KOPT-K1 (cell line): Measurements from ENCODE around the gene NRL.
"Not testable (repeated sequence)": the region's sequence is repeated elsewhere in the genome, so short reads cannot be mapped to it uniquely, and the experiment has no call there.

Source experiments
- H3K27ac ChIP-seq: fragments of 200-600 bp; sonication (generic); 2 replicates; pipeline ENCODE4 v1.5.1; 2016; ENCODE audit warnings: antibody characterized with exemption, mild to moderate bottlenecking, low read depth, low read length; ENCODE audit not compliant: poor library complexity, severe bottlenecking
- H3K36me3 ChIP-seq: fragments of 200-600 bp; sonication (generic); 2 replicates; pipeline ENCODE4 v1.5.1; 2017; ENCODE audit warnings: antibody characterized with exemption, mild to moderate bottlenecking, low read length, moderate library complexity; ENCODE audit not compliant: insufficient read depth
- H3K9me3 ChIP-seq: fragments of 200-600 bp; sonication (generic); 2 replicates; pipeline ENCODE4 v1.5.1; 2017; ENCODE audit warnings: antibody characterized with exemption, low read length, mild to moderate bottlenecking; ENCODE audit not compliant: insufficient read depth, poor library complexity, severe bottlenecking

Gene NRL

DNA sequence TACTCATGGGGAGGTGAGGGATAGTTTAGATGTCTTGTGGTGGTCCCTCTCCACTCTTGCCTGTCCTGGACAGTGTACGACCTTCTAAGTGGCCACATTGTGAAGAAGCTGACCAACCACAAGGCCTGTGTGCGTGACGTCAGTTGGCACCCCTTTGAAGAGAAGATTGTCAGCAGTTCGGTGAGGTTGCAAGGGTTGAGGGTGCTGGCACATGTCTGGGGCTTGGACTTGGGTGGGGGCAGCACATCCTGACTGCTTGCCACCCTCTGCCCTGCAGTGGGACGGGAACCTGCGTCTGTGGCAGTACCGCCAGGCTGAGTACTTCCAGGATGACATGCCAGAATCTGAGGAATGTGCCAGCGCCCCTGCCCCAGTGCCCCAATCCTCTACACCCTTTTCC, 8.1 kb upstream of the NRL start:
- H3K27ac ChIP-seq, result no peak overlapping the region
- no peaks in the 10 kb centered on the region for H3K9me3 ChIP-seq
- peaks cover 62% of the 10 kb centered on the region for H3K36me3 ChIP-seq

- no peaks in the 10 kb centered on the region for H3K9me3 ChIP-seq
- H3K36me3 ChIP-seq, result peaks cover 67% of the 10 kb centered on the region
- H3K27ac ChIP-seq, result no peak overlapping the region
These were observed 7.7 kb upstream of the NRL start for GRCh38 chr14:24122416-24122815.

DNA sequence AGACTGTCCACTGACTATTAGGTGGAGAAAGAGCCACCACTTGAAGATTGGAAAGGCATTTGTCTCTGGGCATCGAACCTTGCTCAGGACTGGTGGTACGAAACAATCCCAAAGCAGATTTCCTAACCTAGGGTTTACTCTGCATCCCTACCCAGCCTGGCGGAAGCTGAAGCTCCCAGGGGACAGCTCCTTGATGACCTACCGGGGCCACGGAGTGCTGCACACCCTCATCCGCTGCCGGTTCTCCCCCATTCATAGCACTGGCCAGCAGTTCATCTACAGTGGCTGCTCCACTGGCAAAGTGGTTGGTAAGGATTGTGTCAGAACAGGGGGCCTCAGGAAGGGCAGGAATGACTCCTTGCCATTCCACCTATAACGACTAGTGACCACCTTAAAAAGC, 6.5 kb upstream of the NRL start:
- H3K9me3 ChIP-seq, result no peaks in the 10 kb centered on the region
- H3K27ac ChIP-seq, result no peak overlapping the region
- H3K36me3 ChIP-seq, result peaks cover 79% of the 10 kb centered on the region

- Histone ChIP-seq H3K9me3 (no peaks in the 10 kb centered on the region), H3K36me3 (peaks cover 81% of the 10 kb centered on the region), H3K27ac (no peak overlapping the region)
These were observed 4.9 kb upstream of the NRL start for GRCh38 chr14:24119691-24120090.

DNA sequence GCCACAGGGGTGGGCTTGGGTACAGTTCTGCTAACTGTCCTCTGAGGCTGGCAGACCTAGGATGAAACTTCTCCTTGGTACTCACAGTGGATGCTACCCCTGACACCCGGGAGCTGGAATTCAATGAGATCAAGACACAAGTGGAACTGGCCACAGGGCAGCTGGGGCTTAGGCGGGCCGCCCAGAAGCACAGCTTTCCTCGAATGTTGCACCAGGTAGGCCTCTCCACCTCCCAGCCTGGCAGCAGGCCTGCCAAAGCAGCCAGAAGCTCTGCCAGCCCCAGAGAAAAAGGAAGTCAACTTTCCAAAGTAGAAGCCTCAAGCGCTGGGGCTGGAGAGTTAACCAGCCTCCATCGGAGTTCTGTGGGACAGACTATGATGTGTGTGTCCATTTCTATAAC, 2.4 kb upstream of the NRL start:
- no peaks in the 10 kb centered on the region for H3K9me3 ChIP-seq
- peaks cover 59% of the 10 kb centered on the region for H3K36me3 ChIP-seq
- no peak overlapping the region for H3K27ac ChIP-seq

DNA sequence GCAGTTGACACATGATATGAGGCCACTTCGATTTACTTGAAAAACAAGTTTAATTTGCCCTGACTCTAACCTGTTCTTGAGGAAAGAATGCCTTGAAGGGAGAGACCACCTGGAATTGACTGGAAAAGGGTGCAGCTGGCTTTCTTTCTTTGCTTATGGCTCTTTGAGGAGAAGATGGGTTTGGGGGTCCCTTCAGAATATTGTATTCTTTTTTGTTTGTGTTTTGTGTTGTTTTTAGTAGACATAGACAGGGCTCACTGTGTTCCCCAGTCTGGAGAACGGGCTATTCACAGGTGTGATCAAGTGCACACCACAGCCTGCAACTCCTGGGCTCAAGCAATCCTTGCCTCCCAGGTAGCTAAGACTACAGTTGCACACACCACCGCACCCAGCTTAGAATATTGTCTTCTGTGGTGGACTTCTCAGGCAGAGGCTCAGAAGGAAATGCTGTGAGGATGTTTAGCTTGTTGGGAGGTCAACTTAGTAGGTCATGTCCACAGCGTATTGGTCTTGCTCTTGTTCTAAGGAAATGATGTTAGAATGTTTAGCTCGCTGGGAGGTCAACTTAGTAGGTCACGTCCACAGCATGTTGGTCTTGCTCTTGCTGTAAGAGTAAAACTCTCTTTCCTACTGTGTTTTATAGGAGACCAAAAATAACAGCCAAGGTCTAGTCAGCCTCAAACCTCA, 1.5 kb upstream of the NRL start:
- Histone ChIP-seq H3K9me3 (no peaks in the 10 kb centered on the region), H3K36me3 (peaks cover 50% of the 10 kb centered on the region), H3K27ac (no peak overlapping the region)

GRCh38 chr14:24115422-24116127, 826 bp upstream of the NRL start:
- peak overlapping the region; percentile 96 for H3K27ac ChIP-seq
- H3K9me3 ChIP-seq, result no peaks in the 10 kb centered on the region
- H3K36me3 ChIP-seq, result peaks cover 43% of the 10 kb centered on the region

DNA sequence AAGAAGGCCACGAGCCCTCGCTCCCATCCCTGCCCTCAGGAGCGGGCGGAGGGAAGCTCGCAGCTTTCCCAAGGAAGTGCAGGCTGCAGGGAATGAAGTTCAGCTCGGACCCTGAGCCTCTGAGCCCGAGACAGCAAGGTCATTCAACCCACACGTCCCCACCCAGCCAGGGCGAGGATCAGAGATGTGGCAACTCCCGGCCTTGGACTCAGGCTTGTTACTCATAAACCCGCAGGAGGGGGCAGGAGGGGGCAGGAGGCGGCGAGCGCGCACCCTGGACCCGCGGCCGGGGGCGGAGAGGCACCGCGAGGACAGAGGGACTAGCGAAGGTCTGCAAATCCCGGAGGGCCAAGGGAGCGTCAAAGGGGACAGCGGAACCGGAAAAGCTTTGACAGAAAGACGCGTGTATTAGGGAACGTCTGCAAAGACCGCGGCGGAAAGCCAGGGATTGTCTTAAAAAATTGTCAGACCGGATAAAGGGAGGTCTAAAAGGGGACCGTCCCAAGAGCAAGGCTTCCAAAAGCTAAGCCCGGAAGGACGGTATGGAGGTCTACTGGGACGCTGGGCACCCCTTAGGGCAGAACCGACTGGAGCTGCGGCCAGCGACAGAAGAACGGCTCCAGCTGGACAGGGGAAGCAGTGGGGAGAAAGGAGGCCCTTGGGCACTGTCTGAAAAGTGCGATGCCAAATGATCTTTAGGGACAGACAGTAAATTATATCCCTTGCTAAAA, 783 bp downstream of the NRL start:
- Histone ChIP-seq H3K27ac (peak overlapping the region; percentile 96), H3K36me3 (peaks cover 30% of the 10 kb centered on the region)

GRCh38 chr14:24113379-24113800, 1.4 kb downstream of the NRL start:
- Histone ChIP-seq H3K27ac (peak overlapping the region; percentile 96), H3K9me3 (no peaks in the 10 kb centered on the region), H3K36me3 (peaks cover 24% of the 10 kb centered on the region)

More for the DNA sequence above, 783 bp downstream of the NRL start:
- H3K9me3 ChIP-seq, result no peaks in the 10 kb centered on the region

DNA sequence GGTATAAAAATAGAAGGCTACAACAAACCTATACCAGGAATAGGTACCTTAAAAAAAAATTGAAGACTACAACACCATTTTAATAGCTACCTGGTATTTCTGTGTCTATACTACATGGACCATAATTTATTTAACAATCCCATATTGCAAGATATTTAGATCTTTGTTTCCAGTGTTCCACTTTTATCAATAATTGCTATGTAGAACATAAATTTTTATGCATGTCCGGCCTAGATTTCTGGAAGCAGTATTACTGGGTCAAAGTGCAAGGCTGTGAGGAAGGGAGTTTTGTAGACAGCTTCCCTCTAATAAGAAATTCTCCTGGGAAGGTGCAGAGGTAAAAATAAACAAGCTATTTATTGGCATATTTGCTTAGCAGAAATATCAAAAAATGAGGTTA, 4.2 kb downstream of the NRL start:
- H3K27ac ChIP-seq, result no peak overlapping the region
- no peaks in the 10 kb centered on the region for H3K36me3 ChIP-seq

DNA sequence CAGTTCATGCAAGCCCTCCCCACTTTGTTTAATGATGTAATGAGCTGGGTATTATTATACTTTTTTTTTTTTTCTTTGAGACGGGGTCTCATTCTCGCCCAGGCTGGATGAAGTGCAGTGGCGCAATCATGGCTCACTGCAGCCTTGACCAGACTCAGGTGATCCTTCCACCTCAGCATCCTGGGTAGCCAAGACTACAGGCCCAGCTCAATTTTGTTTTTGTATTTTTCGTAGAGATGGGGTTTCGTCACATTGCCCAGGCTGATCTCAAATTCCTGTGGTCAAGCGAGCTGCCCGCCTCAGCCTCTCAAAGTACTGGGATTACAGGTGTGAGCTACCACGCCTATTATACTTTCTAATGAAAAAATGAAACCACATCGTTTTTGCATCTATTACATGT, 4.7 kb downstream of the NRL start:
- Histone ChIP-seq H3K27ac (no peak overlapping the region), H3K9me3 (no peaks in the 10 kb centered on the region), H3K36me3 (no peaks in the 10 kb centered on the region)

More for the DNA sequence above, 4.2 kb downstream of the NRL start:
- no peaks in the 10 kb centered on the region for H3K9me3 ChIP-seq

DNA sequence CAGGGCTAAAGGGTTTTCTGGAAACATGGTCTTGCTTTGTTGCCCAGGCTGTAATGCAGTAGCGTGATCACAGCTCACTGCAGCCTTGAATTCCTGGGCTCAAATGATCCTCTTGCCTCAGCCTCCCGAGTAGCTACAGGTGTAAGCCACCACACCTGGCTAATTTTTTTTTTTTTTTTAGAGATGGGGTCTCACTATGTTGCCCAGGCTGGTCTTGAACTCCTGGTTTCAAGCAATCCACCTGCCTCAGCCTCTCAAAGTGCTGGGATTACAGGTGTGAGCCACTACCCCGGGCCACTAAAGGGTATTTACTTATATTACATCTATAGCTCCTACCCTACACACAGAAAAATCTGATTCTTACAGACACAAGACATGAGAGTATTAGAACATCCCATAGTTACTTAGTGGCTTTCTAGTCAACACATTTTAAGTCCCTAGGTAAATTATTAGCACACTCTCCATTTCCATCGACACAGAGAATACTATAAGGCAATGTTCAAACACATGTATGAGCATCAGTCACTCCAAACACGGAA, 6.3 kb downstream of the NRL start:
- Histone ChIP-seq H3K27ac (peak overlapping the region; percentile 54), H3K36me3 (no peaks in the 10 kb centered on the region), H3K9me3 (no peaks in the 10 kb centered on the region)

GRCh38 chr14:24106672-24107271, 8.0 kb downstream of the NRL start:
- Histone ChIP-seq H3K9me3 (no peaks in the 10 kb centered on the region), H3K27ac (no peak overlapping the region)

GRCh38 chr14:24105609-24106239, 9.0 kb downstream of the NRL start:
- H3K36me3 ChIP-seq, H3K27ac ChIP-seq, H3K9me3 ChIP-seq: not testable (repeated sequence)

More at GRCh38 chr14:24106672-24107271, 8.0 kb downstream of the NRL start:
- H3K36me3 ChIP-seq, result no peaks in the 10 kb centered on the region
